ENCODE results near the gene BEND2. TPM values are rescaled to one million over a fixed set of nuclear protein-coding genes. Genes with fewer than 3 reads are reported as not detected.

BEND2 gene
- total RNA-seq, 1 experiment from 2014 or later: not detected

- H3K79me2 ChIP-seq (ENCODE audit: insufficient read depth, low read length): no peaks in the 10 kb centered on the region
- intact Hi-C loops (cut with micrococcal nuclease): loop anchor here (1.0 to 10.0 kb wide), 2 partner anchors 396 to 465 kb away; no protein-coding TSS in a partner anchor
- ATAC-seq (no peak), DNase-seq (ENCODE audit: low read depth, low spot score) (no peak)
- H3K27ac ChIP-seq (ENCODE audit: low read depth, low read length): no peak overlapping the region
- TF ChIP-seq RAD21 (IDR thresholded peaks at IDR 0.05; ENCODE audit: low read depth): peak; percentile 44
- TF ChIP-seq EZH2phosphoT487 (IDR thresholded peaks at IDR 0.05; ENCODE audit: borderline replicate concordance): no peak
- H3K9ac ChIP-seq (ENCODE audit: low read length): no peak overlapping the region
- H4K20me1 ChIP-seq (ENCODE audit: insufficient read depth): no peaks in the 10 kb centered on the region
- no peak overlapping the region for H2AFZ ChIP-seq (ENCODE audit: low read depth, low read length, poor library complexity, severe bottlenecking)
- H3K36me3 ChIP-seq (ENCODE audit: control insufficient read depth in 1 of 2, insufficient read depth in 2 of 2, low read length in 2 of 2): no peaks in the 10 kb centered on the region
- no peaks in the 10 kb centered on the region for H3K9me2 ChIP-seq (ENCODE audit: insufficient read depth)
- H3K27me3 ChIP-seq (ENCODE audit: insufficient read depth, low read length): no peaks in the 10 kb centered on the region
- no peaks in the 10 kb centered on the region for H3K9me3 ChIP-seq (ENCODE audit: control insufficient read depth in 1 of 2, insufficient read depth in 1 of 2, low read depth in 1 of 2, low read length in 2 of 2)
- no TSS peak for BruUV-seq (replicated peaks)
- POLR2A ChIA-PET: no interaction called here
- RAD21 ChIA-PET (ENCODE audit: low non-redundant PET in 1 of 2, low total read pairs in 2 of 2, uncharacterized antibody in 2 of 2, unreplicated experiment in 2 of 2): no interaction called here
- CTCF ChIA-PET: interaction anchor here (1.1 kb wide), 1 partner anchor 265 kb away, joined by 4 read pairs; no protein-coding TSS in a partner anchor
- H3K4me1 ChIP-seq (ENCODE audit: control insufficient read depth in 1 of 2, insufficient read depth in 2 of 2, low read length in 2 of 2): no peaks in the 10 kb centered on the region
- H3K4me3 ChIP-seq (replicated peaks in 1 of 2; ENCODE audit: low read depth in 1 of 2, low read length in 2 of 2): no peak overlapping the region
- no peak overlapping the region for H3K4me2 ChIP-seq (ENCODE audit: low read length)
Measured at GRCh38 chrX:18210470-18210869, 10.2 kb downstream of the BEND2 start.

- Histone ChIP-seq H3K9me3 (ENCODE audit: control insufficient read depth in 1 of 2, insufficient read depth in 1 of 2, low read depth in 1 of 2, low read length in 2 of 2) (no peaks in the 10 kb centered on the region), H3K9ac (ENCODE audit: low read length) (no peak overlapping the region), H2AFZ (ENCODE audit: low read depth, low read length, poor library complexity, severe bottlenecking) (no peak overlapping the region), H3K27ac (ENCODE audit: low read depth, low read length) (no peak overlapping the region), H3K4me3 (replicated peaks in 1 of 2; ENCODE audit: low read depth in 1 of 2, low read length in 2 of 2) (no peak overlapping the region), H3K79me2 (ENCODE audit: insufficient read depth, low read length) (no peaks in the 10 kb centered on the region), H4K20me1 (ENCODE audit: insufficient read depth) (no peaks in the 10 kb centered on the region), H3K36me3 (ENCODE audit: control insufficient read depth in 1 of 2, insufficient read depth in 2 of 2, low read length in 2 of 2) (no peaks in the 10 kb centered on the region), H3K4me1 (ENCODE audit: control insufficient read depth in 1 of 2, insufficient read depth in 2 of 2, low read length in 2 of 2) (no peaks in the 10 kb centered on the region), H3K4me2 (ENCODE audit: low read length) (no peak overlapping the region), H3K27me3 (ENCODE audit: insufficient read depth, low read length) (no peaks in the 10 kb centered on the region), H3K9me2 (ENCODE audit: insufficient read depth) (no peaks in the 10 kb centered on the region)
- no peak for TF ChIP-seq JUND (IDR thresholded peaks at IDR 0.05)
- no peak for TF ChIP-seq ELF1 (IDR thresholded peaks at IDR 0.05; ENCODE audit: borderline replicate concordance, low read depth)
- TF ChIP-seq EZH2phosphoT487 (IDR thresholded peaks at IDR 0.05; ENCODE audit: borderline replicate concordance): no peak
- TF ChIP-seq POLR2A (IDR thresholded peaks at IDR 0.05; ENCODE audit: borderline replicate concordance, extremely low read depth, insufficient read depth, insufficient read length): no peak
- TF ChIP-seq ZFX (IDR thresholded peaks at IDR 0.05): no peak
- no peak for TF ChIP-seq RAD21 (IDR thresholded peaks at IDR 0.05; ENCODE audit: low read depth)
- no peak for TF ChIP-seq FOSL1 (IDR thresholded peaks at IDR 0.05; ENCODE audit: low read depth)
- no peak for TF ChIP-seq SP1 (IDR thresholded peaks at IDR 0.05; ENCODE audit: low read depth)
- no peak for TF ChIP-seq CTCF (IDR thresholded peaks at IDR 0.05 in 2 of 3, conservative IDR thresholded peaks at IDR 0.05 in 1 of 3; ENCODE audit: borderline replicate concordance in 1 of 3, insufficient read depth in 1 of 3, low read depth in 2 of 3, low read length in 2 of 3)
- TF ChIP-seq TCF7L2 (IDR thresholded peaks at IDR 0.05; ENCODE audit: borderline replicate concordance, extremely low read depth, insufficient read depth, insufficient read length): no peak
- no peak for TF ChIP-seq POLR2AphosphoS5 (IDR thresholded peaks at IDR 0.05; ENCODE audit: low read depth, low read length)
- no peak for TF ChIP-seq MAX (IDR thresholded peaks at IDR 0.05)
- POLR2A ChIA-PET: no interaction called here
- no peak for DNase-seq (ENCODE audit: low read depth, low spot score)
- intact Hi-C loops (cut with micrococcal nuclease): loop anchor here (10.0 kb wide), 1 partner anchor 262 kb away; no protein-coding TSS in a partner anchor
- BruUV-seq (replicated peaks): no TSS peak
- CTCF ChIA-PET: no interaction called here
- no peak for ATAC-seq
- RAD21 ChIA-PET (ENCODE audit: low non-redundant PET in 1 of 2, low total read pairs in 2 of 2, uncharacterized antibody in 2 of 2, unreplicated experiment in 2 of 2): no interaction called here
Measured at GRCh38 chrX:18206657-18207056, 14.0 kb downstream of the BEND2 start.

All from HCT116 (cell line).